Right hindlimb (tissue), 1 donor: ENCODE measurements around the gene HNF4A.
A peak's percentile ranks its signal among the peaks of the same experiment; 100 is the strongest.
"Not testable (repeated sequence)": the region's sequence is repeated elsewhere in the genome, so short reads cannot be mapped to it uniquely, and the experiment has no call there.

ENCODE experiments used
- DNase-seq: peaks from one replicate; pipeline ENCODE4 v3.0.0-alpha.2; 2018

Gene HNF4A

DNA sequence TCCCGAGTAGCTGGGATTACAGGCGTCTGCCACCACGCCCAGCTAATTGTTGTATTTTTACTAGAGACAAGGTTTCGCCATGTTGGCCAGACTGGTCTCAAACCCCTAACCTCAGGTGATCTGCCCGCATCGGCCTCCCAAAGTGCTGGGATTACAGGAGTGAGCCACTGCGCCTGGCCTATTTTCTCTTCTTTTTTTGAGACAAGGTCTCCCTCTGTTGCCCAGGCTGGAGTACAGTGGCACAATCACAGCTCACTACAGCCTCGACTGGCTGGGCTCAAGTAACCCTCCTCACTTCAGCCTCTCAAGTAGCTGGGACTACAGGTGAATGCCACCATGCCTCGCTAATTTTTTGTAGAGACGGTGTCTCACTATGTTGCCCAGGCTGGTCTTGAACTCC lies 9.6 kb upstream of the HNF4A start:
- DNase-seq = not testable (repeated sequence)

DNA sequence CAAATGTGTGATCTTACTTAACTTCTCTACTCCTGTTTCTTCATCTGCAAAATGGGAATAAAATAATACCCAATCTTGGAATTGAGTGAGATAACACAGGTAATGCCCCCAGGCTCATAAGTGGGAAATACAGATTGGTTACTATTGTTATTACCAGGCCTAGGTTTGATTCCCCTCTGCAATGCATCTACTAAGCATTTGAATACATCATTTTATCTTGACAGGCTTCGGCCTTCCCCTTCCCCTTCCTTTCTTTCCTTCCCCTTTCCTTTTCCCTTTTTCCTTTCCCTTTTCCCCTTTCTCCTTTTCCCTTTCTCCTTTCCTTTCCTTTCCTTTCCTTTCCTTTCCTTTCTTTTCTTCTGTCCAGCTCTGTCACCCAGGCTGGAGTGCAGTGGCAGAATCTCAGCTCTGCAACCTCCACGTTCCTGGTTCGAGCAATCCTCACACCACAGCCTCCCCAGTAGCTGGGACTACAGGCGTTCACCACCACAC lies 7.3 kb upstream of the HNF4A start:
- DNase-seq = no peak

DNA sequence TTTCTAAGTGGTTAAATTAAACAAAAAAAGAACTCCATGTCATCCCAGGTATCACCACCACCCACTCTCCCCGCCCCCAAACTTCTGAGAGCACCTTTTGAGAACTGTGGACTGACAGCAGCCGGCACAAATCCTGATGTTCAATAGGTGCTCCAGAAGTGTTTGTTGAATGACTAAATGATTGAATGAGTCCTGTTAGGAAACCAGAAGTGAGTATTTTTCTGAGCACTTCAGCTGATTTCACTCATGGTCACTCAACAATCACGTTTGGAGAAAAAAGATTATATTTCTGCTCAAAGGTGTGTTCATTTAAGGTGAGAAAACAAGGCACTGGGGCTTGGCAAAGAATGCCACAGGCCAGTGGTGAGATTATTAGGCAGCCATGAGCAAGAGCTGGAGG lies 6.2 kb upstream of the HNF4A start:
- no peak for DNase-seq

- DNase-seq = no peak
Measured at GRCh38 chr20:44350567-44350966, 4.9 kb upstream of the HNF4A start.

GRCh38 chr20:44354979-44355497 lies 461 bp upstream of the HNF4A start:
- no peak for DNase-seq

DNA sequence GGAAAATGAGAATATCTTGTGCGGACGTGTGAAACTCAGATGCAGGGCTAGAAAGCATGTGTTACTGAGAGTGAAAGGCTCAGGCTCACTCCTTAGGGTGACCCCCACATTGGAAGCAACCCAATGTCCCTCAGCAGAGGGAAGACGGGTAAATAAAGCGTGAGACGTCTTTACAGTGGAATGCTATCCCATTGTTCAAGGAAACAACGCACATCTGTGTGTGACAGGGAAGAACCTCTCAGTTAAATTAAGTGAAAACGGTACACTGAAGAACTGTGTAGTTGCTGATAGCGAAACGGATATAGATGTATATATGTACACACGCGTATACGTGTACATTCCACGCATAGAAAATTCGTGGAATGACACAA lies 839 bp downstream of the HNF4A start:
- no peak for DNase-seq

DNA sequence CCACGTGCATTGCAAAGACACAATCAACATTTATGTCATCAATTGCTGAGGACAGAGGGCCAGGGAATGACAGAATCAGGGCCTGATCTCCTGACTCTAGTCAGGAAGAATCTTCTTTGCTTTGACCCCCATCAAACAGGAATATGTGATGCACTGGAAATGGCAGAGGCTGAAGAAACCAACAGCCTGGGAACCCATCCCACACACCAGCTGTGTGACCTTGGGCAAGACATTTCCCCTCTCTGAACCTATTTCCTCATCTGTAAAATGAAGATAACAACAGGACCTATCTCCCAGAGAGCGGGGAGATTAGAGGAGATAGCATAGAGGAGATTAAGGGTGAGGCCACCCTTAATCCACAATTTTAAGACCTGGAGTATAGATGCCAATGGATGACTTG lies 1.5 kb downstream of the HNF4A start:
- no peak for DNase-seq

- no peak for DNase-seq
Measured at GRCh38 chr20:44357555-44358125, 2.1 kb downstream of the HNF4A start.

DNA sequence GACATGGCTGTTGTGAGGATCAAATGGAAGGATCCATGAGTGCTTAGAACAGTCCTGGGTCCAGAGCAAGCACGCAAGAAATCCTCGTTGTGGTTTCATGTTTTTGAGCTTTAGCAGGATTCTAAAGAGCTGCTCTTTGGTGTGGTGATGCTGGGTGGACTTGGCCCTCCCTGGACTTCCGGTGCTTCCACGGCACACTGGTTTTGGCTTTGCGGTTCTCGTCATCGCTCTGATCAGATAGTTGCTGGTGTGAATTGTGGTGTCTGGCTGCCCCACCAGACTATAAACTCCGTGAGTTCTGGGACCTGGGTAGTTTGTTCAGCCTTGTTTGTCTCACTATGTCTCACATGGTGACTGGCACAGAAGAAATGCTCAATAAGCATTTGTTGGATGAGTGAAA lies 3.3 kb downstream of the HNF4A start:
- no peak for DNase-seq

DNA sequence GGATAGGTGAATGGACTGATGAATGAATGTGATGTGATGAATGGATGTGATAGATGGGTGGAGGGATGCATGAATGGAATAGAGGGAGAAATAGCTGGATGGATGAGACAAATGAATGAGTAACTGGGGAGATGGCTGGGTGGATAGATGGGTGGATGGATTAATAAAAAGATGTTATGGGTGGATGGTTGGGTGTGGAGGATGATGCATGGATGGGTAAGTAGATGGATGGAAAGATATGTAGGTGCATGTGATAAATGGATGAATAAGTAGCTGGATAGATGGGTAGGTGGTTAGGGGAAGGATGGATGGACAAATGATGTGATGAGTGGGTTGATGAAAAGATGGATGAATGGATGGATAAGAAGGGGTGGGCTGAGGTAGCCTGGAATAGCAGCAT lies 4.7 kb downstream of the HNF4A start:
- DNase-seq = no peak

DNA sequence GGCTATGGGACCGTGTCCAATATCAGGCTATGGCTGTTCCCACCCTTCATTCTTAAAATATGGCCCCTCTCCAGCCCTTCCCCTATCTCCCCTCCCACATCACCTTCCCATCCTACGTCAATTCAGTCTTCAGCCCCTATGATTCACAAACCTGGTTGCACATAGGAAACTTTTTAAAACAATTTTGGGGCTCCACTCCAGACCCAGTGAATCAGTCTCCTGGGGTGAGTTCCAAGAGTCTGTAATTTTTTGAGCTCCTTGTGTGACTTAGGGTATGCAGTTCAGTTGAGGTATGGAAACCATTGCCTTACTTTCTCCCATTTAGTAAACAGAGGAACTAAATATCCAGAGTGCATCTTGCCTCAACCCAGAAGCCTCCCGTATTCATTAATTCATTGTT lies 5.5 kb downstream of the HNF4A start:
- no peak for DNase-seq

DNA sequence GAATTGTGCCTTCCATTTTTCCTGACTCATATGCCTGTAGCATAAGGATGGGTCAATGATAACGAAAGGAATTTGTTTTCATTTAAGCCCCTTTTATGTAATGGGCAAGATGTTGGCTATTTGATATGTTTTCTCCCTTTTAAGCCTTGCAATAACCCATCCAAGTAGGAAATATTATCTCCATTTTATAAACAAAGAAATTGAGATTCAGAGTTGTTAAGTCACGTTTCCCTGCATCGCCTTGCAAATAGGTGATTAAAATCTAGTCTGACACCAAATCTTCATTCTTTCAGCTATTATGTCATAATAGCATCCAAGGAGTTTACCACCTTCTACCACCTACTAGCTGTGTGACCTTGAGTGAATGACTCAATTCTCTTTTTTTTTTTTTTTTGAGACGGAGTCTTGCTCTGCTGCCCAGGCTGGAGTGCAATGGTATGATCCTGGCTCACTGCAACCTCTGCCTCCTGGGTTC lies 7.0 kb downstream of the HNF4A start:
- no peak for DNase-seq

- DNase-seq = no peak
Measured at GRCh38 chr20:44364068-44364467, 8.6 kb downstream of the HNF4A start.

- no peak for DNase-seq
Measured at GRCh38 chr20:44364780-44365179, 9.3 kb downstream of the HNF4A start.

GRCh38 chr20:44367746-44368145 lies 12.2 kb downstream of the HNF4A start:
- no peak for DNase-seq

DNA sequence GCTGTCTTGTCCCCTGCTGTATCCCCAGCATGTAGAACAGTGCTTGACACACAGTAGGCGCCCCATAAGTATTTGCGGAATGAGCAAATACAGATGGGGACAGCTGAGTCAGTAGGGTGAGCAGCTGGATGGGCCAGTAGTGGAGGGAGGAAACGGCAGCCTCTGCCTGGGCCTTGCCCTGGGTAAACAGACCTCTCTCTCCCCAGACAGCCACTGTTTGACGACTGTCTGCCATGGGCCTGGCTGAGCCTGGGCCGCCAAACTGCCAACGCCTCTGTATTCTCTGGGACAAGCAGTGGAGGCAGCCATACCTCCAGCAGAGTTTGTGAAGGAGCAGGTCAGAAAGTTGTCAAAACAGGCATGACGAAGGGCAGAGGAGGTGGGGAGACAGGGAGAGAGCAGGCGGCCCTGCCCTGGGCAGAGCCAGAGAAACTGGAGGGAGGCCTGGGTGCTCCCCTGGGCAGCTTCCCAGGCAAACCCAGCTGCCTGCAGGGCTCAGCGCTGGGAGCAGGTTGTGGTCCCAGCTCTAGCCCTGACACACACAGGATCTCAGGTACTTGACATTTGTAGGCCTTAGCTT lies 15.2 kb downstream of the HNF4A start:
- DNase-seq = no peak

GRCh38 chr20:44382641-44383040 lies 27.1 kb downstream of the HNF4A start:
- DNase-seq = no peak

- peak; percentile 77 for DNase-seq
Measured at GRCh38 chr20:44384423-44385027, 29.0 kb downstream of the HNF4A start.

- DNase-seq = peak; percentile 48
Measured at GRCh38 chr20:44388466-44389023, 33.0 kb downstream of the HNF4A start.

DNA sequence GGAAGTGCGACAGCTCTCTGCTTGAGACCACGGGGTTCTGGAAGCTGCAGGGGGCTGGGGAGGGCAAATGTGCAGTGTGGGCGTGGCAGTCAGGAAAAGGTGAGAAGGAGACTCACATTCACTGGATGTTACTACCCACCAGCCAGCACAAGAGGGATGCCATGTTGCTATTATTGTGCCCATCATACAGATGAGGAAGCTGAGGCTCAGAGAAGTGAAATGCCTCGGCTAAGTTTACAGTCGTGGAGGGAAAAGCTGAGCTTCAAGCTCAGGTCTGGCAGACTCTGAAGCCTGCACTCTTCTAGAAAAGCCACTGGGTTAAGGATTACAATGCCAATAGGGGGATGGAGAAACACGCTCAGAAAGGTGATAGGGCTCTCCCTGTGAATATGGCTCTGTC lies 34.4 kb downstream of the HNF4A start:
- DNase-seq = no peak

DNA sequence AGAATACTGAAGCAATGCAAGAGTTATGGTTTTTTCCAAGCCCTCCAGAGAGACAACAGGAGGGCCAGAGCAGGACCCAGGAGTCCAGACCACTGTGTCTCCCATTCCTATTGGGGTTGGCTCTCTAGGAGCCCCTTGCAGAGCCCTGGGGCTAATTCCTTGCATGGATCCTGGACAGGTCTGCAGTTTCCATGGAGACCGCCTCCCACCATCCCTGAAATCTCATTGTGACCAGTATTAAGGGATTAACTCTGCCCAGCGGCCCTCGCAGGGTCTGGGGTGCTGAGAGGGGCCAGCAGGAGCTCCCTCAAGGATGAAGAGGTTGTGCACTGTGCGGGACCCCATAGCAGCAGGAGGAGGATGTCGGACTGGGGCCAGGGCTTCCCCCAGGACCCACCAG lies 34.8 kb downstream of the HNF4A start:
- DNase-seq = no peak

DNA sequence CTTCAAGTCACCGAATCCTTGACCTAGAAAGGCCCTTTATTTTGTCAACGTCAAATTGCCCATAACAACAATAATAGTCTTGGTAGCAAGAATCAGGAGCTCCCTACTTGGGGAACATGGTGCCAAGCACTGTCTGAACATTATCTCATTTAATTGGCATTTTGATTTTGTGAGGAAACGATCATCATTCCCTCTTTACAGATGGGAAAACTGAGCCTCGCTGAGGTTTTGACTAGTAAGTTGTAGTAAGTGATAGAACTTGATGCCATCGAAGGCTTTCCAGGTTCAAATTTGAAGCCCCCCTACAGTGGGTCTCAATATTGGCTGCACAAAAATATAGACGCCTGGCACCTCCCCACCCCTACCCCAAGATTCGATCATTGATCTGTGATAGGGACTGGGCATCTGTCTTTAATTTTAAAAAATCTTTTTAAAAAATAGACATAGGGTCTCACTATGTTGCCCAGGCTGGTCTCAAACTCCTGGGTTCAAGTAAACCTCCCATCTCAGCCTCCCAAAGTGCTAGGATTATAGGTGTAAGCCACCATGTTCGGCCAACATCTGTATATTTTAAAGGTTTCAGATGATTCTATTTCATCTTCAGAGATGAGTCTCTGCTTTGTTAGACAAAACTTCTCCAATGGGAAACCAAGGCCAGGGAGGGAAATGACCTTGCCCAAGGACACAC lies 36.7 kb downstream of the HNF4A start:
- no peak for DNase-seq
